AG10803 (cell line): ENCODE results near the gene FILIP1.

Experiments
- DNase-seq: peaks from one replicate; pipeline ENCODE4 v3.0.0; 2010; ENCODE audit warnings: low read depth
- H3K4me3 ChIP-seq: 2 replicates; pipeline ENCODE4 v1.5.1; 2011; ENCODE audit warnings: mild to moderate bottlenecking, low read length, control low read depth
- CTCF ChIP-seq: conservative IDR thresholded peaks from 2 replicates; pipeline ENCODE4 v1.5.1; 2011; ENCODE audit warnings: mild to moderate bottlenecking, low read length, control low read depth, inconsistent platforms

Gene FILIP1

DNA sequence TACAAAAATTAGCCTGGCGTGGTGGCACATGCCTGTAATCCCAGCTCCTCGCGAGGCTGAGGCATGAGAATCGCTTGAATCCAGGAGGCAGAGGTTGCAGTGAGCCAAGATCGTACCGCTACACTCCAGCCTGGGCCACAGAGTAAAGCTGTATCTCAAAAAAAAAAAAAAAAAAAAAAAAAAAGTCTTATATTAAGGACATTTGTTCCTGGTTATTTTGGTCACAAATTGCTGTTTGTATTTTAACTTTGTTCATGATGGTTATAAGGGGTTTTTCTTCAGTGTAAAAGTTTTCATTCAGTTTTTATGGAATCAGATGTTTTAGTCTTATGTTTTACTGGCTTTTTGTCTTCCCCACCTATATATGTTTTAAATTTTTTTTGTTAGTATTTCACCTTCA is 13.9 kb downstream of the FILIP1 start:
- H3K4me3 ChIP-seq = no peak overlapping the region
- TF ChIP-seq CTCF = no peak
- DNase-seq = no peak

GRCh38 chr6:75478929-75479328 is 14.7 kb downstream of the FILIP1 start:
- H3K4me3 ChIP-seq = no peak overlapping the region
- no peak for TF ChIP-seq CTCF
- DNase-seq = no peak

DNA sequence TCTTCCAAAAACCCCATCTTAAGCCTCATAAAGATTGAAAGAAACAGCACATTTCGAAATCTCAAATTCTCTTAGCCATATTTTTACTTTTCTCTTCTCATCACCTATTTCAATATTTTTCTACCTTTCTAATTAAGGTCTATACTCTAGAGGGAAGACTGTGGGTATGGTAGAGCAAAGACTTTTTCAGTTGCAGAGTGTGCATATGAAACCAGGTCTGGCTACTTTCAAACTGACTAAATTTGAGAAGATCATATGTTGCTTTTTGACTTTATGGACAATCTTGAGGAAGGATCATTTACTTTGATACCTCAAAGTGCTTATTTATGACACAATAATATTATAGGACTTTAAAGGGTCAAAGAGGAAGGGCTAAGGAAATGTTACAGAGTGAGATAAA is 20.7 kb downstream of the FILIP1 start:
- no peak for TF ChIP-seq CTCF
- DNase-seq = no peak
- H3K4me3 ChIP-seq = no peak overlapping the region

DNA sequence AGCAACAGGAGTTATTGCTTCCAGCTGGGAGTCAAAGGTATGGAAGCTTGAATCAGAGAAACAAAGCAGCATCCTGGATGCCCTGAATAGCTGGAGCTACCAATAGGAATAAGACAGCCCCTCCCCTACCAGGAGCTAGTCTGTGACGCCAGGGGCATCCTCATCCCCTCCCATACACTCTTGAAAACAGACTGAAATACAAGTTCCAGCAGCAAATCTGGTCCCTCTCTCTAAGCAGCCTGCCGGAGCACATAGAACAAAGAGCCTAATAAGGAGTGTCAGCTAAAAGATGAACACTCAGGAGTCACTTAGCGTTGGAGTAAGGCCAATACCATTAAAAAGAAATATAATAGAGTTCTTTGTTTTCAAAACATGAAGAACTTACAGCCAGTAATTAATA is 25.6 kb downstream of the FILIP1 start:
- DNase-seq = no peak
- no peak overlapping the region for H3K4me3 ChIP-seq
- no peak for TF ChIP-seq CTCF

GRCh38 chr6:75467284-75467683 is 26.3 kb downstream of the FILIP1 start:
- no peak for TF ChIP-seq CTCF
- DNase-seq = no peak
- H3K4me3 ChIP-seq = no peak overlapping the region

DNA sequence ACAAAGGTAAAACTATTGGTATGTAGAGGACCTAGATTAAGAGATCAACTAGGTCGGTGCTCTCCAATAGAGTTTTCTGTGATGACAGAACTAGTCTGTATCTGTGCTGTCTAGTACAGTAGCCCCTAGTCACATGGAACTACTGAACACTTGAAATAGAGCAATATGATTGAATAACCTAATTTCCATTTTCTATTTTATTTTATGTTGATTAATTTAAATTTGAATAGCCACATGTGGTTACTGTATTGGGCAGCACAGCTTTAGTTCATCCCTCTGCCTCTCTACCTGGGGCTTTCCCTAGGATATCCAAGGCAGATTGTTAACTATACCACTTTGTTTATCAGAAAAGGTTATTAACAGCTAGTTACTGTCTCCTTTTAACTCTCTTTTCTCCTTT is 27.0 kb downstream of the FILIP1 start:
- DNase-seq = no peak
- no peak overlapping the region for H3K4me3 ChIP-seq
- no peak for TF ChIP-seq CTCF

GRCh38 chr6:75463908-75464307 is 29.7 kb downstream of the FILIP1 start:
- no peak for TF ChIP-seq CTCF
- H3K4me3 ChIP-seq = no peak overlapping the region
- DNase-seq = no peak
